ENCODE measurements around the gene HEATR9.

Gene HEATR9

GRCh38 chr17:35809855-35810461 lies 58.7 kb downstream of the HEATR9 start:
- in situ Hi-C loops (cut with MboI; ENCODE audit: low sequenced_read_pairs) = no loop called here

GRCh38 chr17:35808962-35809854 lies 59.5 kb downstream of the HEATR9 start, which contains the start of gene TAF15:
TAF15 (plus strand) TSS chr17:35809484; CDS start chr17:35809570, 86 bp downstream.
- in situ Hi-C loops (cut with MboI; ENCODE audit: low sequenced_read_pairs) = no loop called here

GRCh38 chr17:35808240-35808961 lies 60.3 kb downstream of the HEATR9 start:
- in situ Hi-C loops (cut with MboI; ENCODE audit: low sequenced_read_pairs) = no loop called here

GRCh38 chr17:35807371-35808144 lies 61.1 kb downstream of the HEATR9 start:
- in situ Hi-C loops (cut with MboI; ENCODE audit: low sequenced_read_pairs) = no loop called here
